HepG2 (cell line): ENCODE data around the gene ZDHHC14. TPM values are rescaled to one million over a fixed set of nuclear protein-coding genes. Genes with fewer than 3 reads are reported as not detected.

Experiments
- ARID4A ChIP-seq: sonication (generic); formaldehyde crosslinking; IDR thresholded peaks from 2 replicates; pipeline ENCODE4 v1.5.0; 2020; ENCODE audit warnings: mild to moderate bottlenecking, missing genetic modification reagents, borderline replicate concordance
- CEBPB ChIP-seq: IDR thresholded peaks from 2 replicates; pipeline ENCODE4 v1.6.1; 2011; ENCODE audit warnings: low read depth, low read length, improper control_type of control experiment, borderline replicate concordance
- FIP1L1 ChIP-seq: fragments of 200-400 bp; formaldehyde crosslinking; IDR thresholded peaks from 2 replicates; pipeline ENCODE4 v1.6.1; 2018; ENCODE audit warnings: low read depth, mild to moderate bottlenecking, low read length, moderate library complexity, borderline replicate concordance; ENCODE audit not compliant: insufficient read depth
- JUND ChIP-seq: sonication (generic); formaldehyde crosslinking; IDR thresholded peaks from 2 replicates; pipeline ENCODE4 v1.8.0; 2022; ENCODE audit warnings: mild to moderate bottlenecking, missing genetic modification reagents
- NBN ChIP-seq: fragments of 450-650 bp; conservative IDR thresholded peaks from 2 replicates; pipeline ENCODE4 v1.6.1; 2017
- PCBP1 ChIP-seq: fragments of 200-400 bp; formaldehyde crosslinking; IDR thresholded peaks from 2 replicates; pipeline ENCODE4 v1.6.1; 2017; ENCODE audit warnings: mild to moderate bottlenecking, low read depth, low read length, borderline replicate concordance
- PHB2 ChIP-seq: fragments of 450-650 bp; IDR thresholded peaks from 2 replicates; pipeline ENCODE4 v1.6.1; 2018; ENCODE audit not compliant: partially characterized antibody
- POLR2AphosphoS5 ChIP-seq: IDR thresholded peaks from 2 replicates; pipeline ENCODE4 v1.6.1; 2012; ENCODE audit warnings: low read depth, low read length
- REST ChIP-seq, 2 experiments: IDR thresholded peaks; 2 replicates each; pipeline ENCODE4 v1.6.1; 2011 to 2012; ENCODE audit warnings: low read length in 2 of 2, borderline replicate concordance in 1 of 2, low read depth in 1 of 2, mild to moderate bottlenecking in 1 of 2, moderate library complexity in 1 of 2
- SOX5 ChIP-seq: IDR thresholded peaks from 2 replicates; pipeline ENCODE4 v1.6.1; 2016; ENCODE audit warnings: borderline replicate concordance
- TEF ChIP-seq: sonication (generic); formaldehyde crosslinking; IDR thresholded peaks from 2 replicates; pipeline ENCODE4 v1.5.0; 2020; ENCODE audit warnings: missing genetic modification reagents
- ZBTB7A ChIP-seq: sonication (generic); formaldehyde crosslinking; IDR thresholded peaks from 2 replicates; pipeline ENCODE4 v1.8.0; 2022; ENCODE audit warnings: mild to moderate bottlenecking, missing genetic modification reagents
- ZNF143 ChIP-seq: sonication (generic); formaldehyde crosslinking; IDR thresholded peaks from 2 replicates; pipeline ENCODE4 v1.4.0; 2020; ENCODE audit warnings: missing genetic modification reagents
- ZNF17 ChIP-seq: sonication (generic); formaldehyde crosslinking; IDR thresholded peaks from 2 replicates; pipeline ENCODE4 v1.5.0; 2020; ENCODE audit warnings: mild to moderate bottlenecking, missing genetic modification reagents
- ZNF20 ChIP-seq: sonication (generic); formaldehyde crosslinking; IDR thresholded peaks from 2 replicates; pipeline ENCODE4 v1.4.0; 2020; ENCODE audit warnings: mild to moderate bottlenecking, moderate library complexity, missing genetic modification reagents
- ZNF331 ChIP-seq: sonication (generic); formaldehyde crosslinking; IDR thresholded peaks from 2 replicates; pipeline ENCODE4 v1.4.0; 2020; ENCODE audit warnings: missing genetic modification reagents
- ZNF468 ChIP-seq: sonication (generic); formaldehyde crosslinking; IDR thresholded peaks from 2 replicates; pipeline ENCODE4 v1.8.0; 2022; ENCODE audit warnings: mild to moderate bottlenecking, moderate library complexity, missing genetic modification reagents
- ZNF691 ChIP-seq: sonication (generic); formaldehyde crosslinking; IDR thresholded peaks from 2 replicates; pipeline ENCODE4 v1.4.0; 2020; ENCODE audit warnings: missing genetic modification reagents, low read depth, mild to moderate bottlenecking, borderline replicate concordance
- ZNF709 ChIP-seq: sonication (generic); formaldehyde crosslinking; IDR thresholded peaks from 2 replicates; pipeline ENCODE4 v1.5.0; 2020; ENCODE audit warnings: mild to moderate bottlenecking, missing genetic modification reagents
- polyA plus RNA-seq, 8 experiments: library from polyadenylated mRNA; depleted of rRNA in 3 of 8; stranded (reverse) in 7 of 8; unstranded in 1 of 8; fragments of >200 nt; fragmentation: Illumina TruSeq in 4 of 8; extraction: Trizol in 4 of 8; gene quantifications; 2 replicates each; pipeline versions ENCODE4 v1.2.1 to v1.2.3, GENCODE V29; 2011 to 2016; ENCODE audit warnings: low read depth in 4 of 8, missing spikeins in 1 of 8, mixed read lengths in 1 of 8; ENCODE audit not compliant: insufficient read depth in 1 of 8
- total RNA-seq, 5 experiments: library from RNA; depleted of rRNA; stranded (reverse); fragments of >200 nt; fragmentation: Illumina TruSeq; extraction: Trizol; gene quantifications; 2 replicates each; pipeline ENCODE4 v1.2.3, GENCODE V29; 2016; ENCODE audit warnings: low read depth in 1 of 5

The ZDHHC14 gene
- total and polyA plus RNA-seq, 2 of the 13 experiments (the other 11 are each of a cell fraction or from before 2014, with no cell fraction given), result 3.7 to 9.5 TPM

- TF ChIP-seq ZNF331 (0 out of 2 replicates have a peak, but pooled peaks have one; percentile 16), PHB2 (no peak), PCBP1 (0 out of 2 replicates have a peak, but pooled peaks have one; percentile 34), ZNF691 (CRISPR knock-in tag) (peak; percentile 70; the same call in 1 of the 2 replicates), CEBPB (no peak), JUND (CRISPR knock-in tag) (no peak), NBN (no peak), SOX5 (CRISPR knock-in tag) (no peak), ZNF17 (CRISPR knock-in tag) (no peak), ZNF468 (CRISPR knock-in tag) (no peak), ARID4A (CRISPR knock-in tag) (no peak), POLR2AphosphoS5 (0 out of 2 replicates have a peak, but pooled peaks have one; percentile 44), ZNF20 (CRISPR knock-in tag) (no peak), TEF (CRISPR knock-in tag) (no peak), REST (IDR thresholded peaks at IDR 0.05; ENCODE audit: borderline replicate concordance in 1 of 2, low read depth in 1 of 2, low read length in 2 of 2) (no peak), ZNF143 (CRISPR knock-in tag) (peak; percentile 99), ZBTB7A (CRISPR knock-in tag) (peak; percentile 75), ZNF709 (CRISPR knock-in tag) (0 out of 2 replicates have a peak, but pooled peaks have one; percentile 9), FIP1L1 (no peak)
Observed at GRCh38 chr6:157379656-157380457, 1.1 kb upstream of the ZDHHC14 start (continued).
